Ishikawa (cell line): ENCODE results near the gene MDM4.

ENCODE experiments used
- CEBPB ChIP-seq: IDR thresholded peaks from 2 replicates; pipeline ENCODE4 v1.6.1; 2012
- CREB1 ChIP-seq: IDR thresholded peaks from 2 replicates; pipeline ENCODE4 v1.6.1; 2012; ENCODE audit warnings: low read depth
- EGR1 ChIP-seq: IDR thresholded peaks from 2 replicates; pipeline ENCODE4 v1.6.1; 2012
- EP300 ChIP-seq: IDR thresholded peaks from 2 replicates; pipeline ENCODE4 v1.6.1; 2012; ENCODE audit warnings: borderline replicate concordance
- FOXM1 ChIP-seq: IDR thresholded peaks from 2 replicates; pipeline ENCODE4 v1.6.1; 2012; ENCODE audit warnings: low read depth, borderline replicate concordance
- MAX ChIP-seq: IDR thresholded peaks from 2 replicates; pipeline ENCODE4 v1.6.1; 2012
- NFIC ChIP-seq: IDR thresholded peaks from 2 replicates; pipeline ENCODE4 v1.6.1; 2012
- RAD21 ChIP-seq: IDR thresholded peaks from 2 replicates; pipeline ENCODE4 v1.6.1; 2012; ENCODE audit warnings: low read depth
- REST ChIP-seq: IDR thresholded peaks from 2 replicates; pipeline ENCODE4 v1.6.1; 2012; ENCODE audit warnings: low read depth, mild to moderate bottlenecking
- TAF1 ChIP-seq: IDR thresholded peaks from 2 replicates; pipeline ENCODE4 v1.6.1; 2012; ENCODE audit warnings: low read depth, mild to moderate bottlenecking
- TCF12 ChIP-seq: IDR thresholded peaks from 2 replicates; pipeline ENCODE4 v1.6.1; 2012; ENCODE audit warnings: low read depth
- TEAD4 ChIP-seq: IDR thresholded peaks from 2 replicates; pipeline ENCODE4 v1.6.1; 2012
- USF1 ChIP-seq: IDR thresholded peaks from 2 replicates; pipeline ENCODE4 v1.6.1; 2012
- YY1 ChIP-seq: IDR thresholded peaks from 2 replicates; pipeline ENCODE4 v1.6.1; 2012; ENCODE audit warnings: low read depth
- ZBTB7A ChIP-seq: IDR thresholded peaks from 2 replicates; pipeline ENCODE4 v1.6.1; 2012; ENCODE audit warnings: low read depth

Gene MDM4

GRCh38 chr1:204587621-204588020 lies 71.4 kb downstream of the MDM4 start:
- no peak for TF ChIP-seq NFIC
- TF ChIP-seq EGR1, result no peak
- no peak for TF ChIP-seq CREB1
- TF ChIP-seq MAX, result no peak
- TF ChIP-seq TCF12, result no peak
- no peak for TF ChIP-seq EP300
- no peak for TF ChIP-seq RAD21
- no peak for TF ChIP-seq CEBPB
- no peak for TF ChIP-seq FOXM1
- TF ChIP-seq ZBTB7A, result no peak
- no peak for TF ChIP-seq YY1
- TF ChIP-seq TEAD4, result no peak
- TF ChIP-seq USF1, result no peak
- TF ChIP-seq REST, result no peak
- TF ChIP-seq TAF1, result no peak

- TF ChIP-seq REST (no peak), CEBPB (no peak), MAX (no peak), TCF12 (no peak), YY1 (no peak), RAD21 (no peak), TEAD4 (no peak), CREB1 (no peak), ZBTB7A (no peak), FOXM1 (no peak), EGR1 (no peak), USF1 (no peak), NFIC (no peak), EP300 (no peak), TAF1 (no peak)
Observed at GRCh38 chr1:204588826-204589225, 72.6 kb downstream of the MDM4 start.

GRCh38 chr1:204589409-204590038 lies 73.3 kb downstream of the MDM4 start:
- TF ChIP-seq CEBPB (no peak), RAD21 (no peak), EGR1 (no peak), FOXM1 (no peak), TEAD4 (no peak), TCF12 (no peak), EP300 (no peak), REST (no peak), NFIC (no peak), CREB1 (no peak), USF1 (no peak)

GRCh38 chr1:204591473-204592090 lies 75.4 kb downstream of the MDM4 start:
- no peak for TF ChIP-seq RAD21
- TF ChIP-seq FOXM1, result no peak
- no peak for TF ChIP-seq MAX
- TF ChIP-seq TEAD4, result 0 out of 2 replicates have a peak, but pooled peaks have one; percentile 19
